ENCODE data around the gene LEFTY2.

- TF ChIP-seq, protein P1, sequence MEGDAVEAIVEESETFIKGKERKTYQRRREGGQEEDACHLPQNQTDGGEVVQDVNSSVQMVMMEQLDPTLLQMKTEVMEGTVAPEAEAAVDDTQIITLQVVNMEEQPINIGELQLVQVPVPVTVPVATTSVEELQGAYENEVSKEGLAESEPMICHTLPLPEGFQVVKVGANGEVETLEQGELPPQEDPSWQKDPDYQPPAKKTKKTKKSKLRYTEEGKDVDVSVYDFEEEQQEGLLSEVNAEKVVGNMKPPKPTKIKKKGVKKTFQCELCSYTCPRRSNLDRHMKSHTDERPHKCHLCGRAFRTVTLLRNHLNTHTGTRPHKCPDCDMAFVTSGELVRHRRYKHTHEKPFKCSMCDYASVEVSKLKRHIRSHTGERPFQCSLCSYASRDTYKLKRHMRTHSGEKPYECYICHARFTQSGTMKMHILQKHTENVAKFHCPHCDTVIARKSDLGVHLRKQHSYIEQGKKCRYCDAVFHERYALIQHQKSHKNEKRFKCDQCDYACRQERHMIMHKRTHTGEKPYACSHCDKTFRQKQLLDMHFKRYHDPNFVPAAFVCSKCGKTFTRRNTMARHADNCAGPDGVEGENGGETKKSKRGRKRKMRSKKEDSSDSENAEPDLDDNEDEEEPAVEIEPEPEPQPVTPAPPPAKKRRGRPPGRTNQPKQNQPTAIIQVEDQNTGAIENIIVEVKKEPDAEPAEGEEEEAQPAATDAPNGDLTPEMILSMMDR (IDR thresholded peaks at IDR 0.05; ENCODE audit: low read length) = no peak
- TF ChIP-seq EZH2 (optimal IDR thresholded peaks at IDR 0.05; ENCODE audit: low read depth, low read length) = no peak
Measured at GRCh38 chr1:225903623-225904022, 37.4 kb downstream of the LEFTY2 start.

Measured in MM.1S (cell line).